SK-N-SH treated with all-trans-retinoic acid at 6 μM for 48 hours (cell line): ENCODE data around the gene GALNT12.

Experiments used
- BACH2 ChIP-seq: fragments of 250-450 bp; sonication (Bioruptor Pico); IDR thresholded peaks from 2 replicates; pipeline ENCODE4 v1.9.0; 2021; ENCODE audit warnings: mild to moderate bottlenecking, borderline replicate concordance
- CREB5 ChIP-seq: fragments of 250-450 bp; sonication (Bioruptor Pico); IDR thresholded peaks from 2 replicates; pipeline ENCODE4 v1.5.1; 2020; ENCODE audit warnings: low read depth, mild to moderate bottlenecking, moderate library complexity
- GLIS3 ChIP-seq: fragments of 250-450 bp; sonication (Bioruptor Pico); IDR thresholded peaks from 2 replicates; pipeline ENCODE4 v1.5.0; 2020; ENCODE audit warnings: mild to moderate bottlenecking, moderate library complexity
- ISL1 ChIP-seq: fragments of 250-450 bp; sonication (Bioruptor Pico); IDR thresholded peaks from 2 replicates; pipeline ENCODE4 v2.1.2; 2022; ENCODE audit warnings: mild to moderate bottlenecking, moderate library complexity
- OSR1 ChIP-seq: fragments of 250-450 bp; sonication (Bioruptor Pico); IDR thresholded peaks from 2 replicates; pipeline ENCODE4 v1.8.0; 2022; ENCODE audit warnings: moderate library complexity, mild to moderate bottlenecking, inconsistent platforms
- POU6F1 ChIP-seq: fragments of 250-450 bp; sonication (Bioruptor Pico); IDR thresholded peaks from 2 replicates; pipeline ENCODE4 v1.8.0; 2021; ENCODE audit warnings: low read depth, mild to moderate bottlenecking, moderate library complexity, borderline replicate concordance
- PPARA ChIP-seq: fragments of 250-450 bp; sonication (Bioruptor Pico); IDR thresholded peaks from 2 replicates; pipeline ENCODE4 v1.5.0; 2020; ENCODE audit warnings: mild to moderate bottlenecking, borderline replicate concordance
- RARB ChIP-seq: fragments of 250-450 bp; sonication (Bioruptor Pico); IDR thresholded peaks from 2 replicates; pipeline ENCODE4 v1.8.0; 2021; ENCODE audit warnings: mild to moderate bottlenecking, moderate library complexity
- TCF4 ChIP-seq: fragments of 250-450 bp; sonication (Bioruptor Pico); IDR thresholded peaks from 2 replicates; pipeline ENCODE4 v1.8.0; 2021; ENCODE audit warnings: mild to moderate bottlenecking, moderate library complexity, borderline replicate concordance
- ZC3H10 ChIP-seq: fragments of 250-450 bp; sonication (Bioruptor Pico); IDR thresholded peaks from 2 replicates; pipeline ENCODE4 v1.5.1; 2021; ENCODE audit warnings: mild to moderate bottlenecking, moderate library complexity
- ZFP3 ChIP-seq: fragments of 250-450 bp; sonication (Bioruptor Pico); IDR thresholded peaks from 2 replicates; pipeline ENCODE4 v1.5.0; 2020; ENCODE audit warnings: mild to moderate bottlenecking, moderate library complexity
- ZNF565 ChIP-seq: fragments of 450-650 bp; formaldehyde crosslinking; conservative IDR thresholded peaks from 2 replicates; pipeline ENCODE4 v1.5.0; 2020; ENCODE audit warnings: low read depth, mild to moderate bottlenecking, moderate library complexity
- ZNF70 ChIP-seq: fragments of 450-650 bp; formaldehyde crosslinking; IDR thresholded peaks from 2 replicates; pipeline ENCODE4 v1.5.0; 2020; ENCODE audit warnings: mild to moderate bottlenecking, moderate library complexity
- ZNF8 ChIP-seq: fragments of 450-650 bp; formaldehyde crosslinking; IDR thresholded peaks from 2 replicates; pipeline ENCODE4 v1.5.0; 2020; ENCODE audit warnings: mild to moderate bottlenecking, moderate library complexity

- no peak for TF ChIP-seq CREB5
- TF ChIP-seq TCF4 (CRISPR knock-in tag) = no peak
- no peak for TF ChIP-seq ZNF565 (CRISPR knock-in tag)
- TF ChIP-seq ZNF70 (CRISPR knock-in tag) = no peak
- no peak for TF ChIP-seq ISL1 (CRISPR knock-in tag)
- TF ChIP-seq ZFP3 = no peak
- TF ChIP-seq OSR1 (CRISPR knock-in tag) = no peak
- no peak for TF ChIP-seq BACH2 (CRISPR knock-in tag)
- TF ChIP-seq ZC3H10 (CRISPR knock-in tag) = no peak
- no peak for TF ChIP-seq ZNF8
- no peak for TF ChIP-seq POU6F1
- TF ChIP-seq RARB (CRISPR knock-in tag) = no peak
- no peak for TF ChIP-seq PPARA (CRISPR knock-in tag)
- TF ChIP-seq GLIS3 = no peak
These were observed 25.9 kb downstream of the GALNT12 start for GRCh38 chr9:98833090-98833956.
